ENCODE measurements around the gene STPG3. TPM values are rescaled to one million over a fixed set of nuclear protein-coding genes. Genes with fewer than 3 reads are reported as not detected.
"Not testable (repeated sequence)": the region's sequence is repeated elsewhere in the genome, so short reads cannot be mapped to it uniquely, and the experiment has no call there.

The STPG3 gene
- polyA plus RNA-seq, 1 donor, result 3.4 TPM

GRCh38 chr9:137234758-137235423 is 16.2 kb upstream of the STPG3 start:
- Histone ChIP-seq H3K27ac (ENCODE audit: low read length) (peak overlapping the region; percentile 95), H3K4me3 (ENCODE audit: low read length) (peak overlapping the region; percentile 80), H3K27me3 (ENCODE audit: control insufficient read depth, insufficient read depth, low read length) (no peaks in the 10 kb centered on the region), H3K9me3 (ENCODE audit: control insufficient read depth, low read depth, low read length) (peaks cover 24% of the 10 kb centered on the region), H3K36me3 (ENCODE audit: control insufficient read depth, insufficient read depth, low read length) (peaks cover 18% of the 10 kb centered on the region), H3K4me1 (ENCODE audit: control insufficient read depth, insufficient read depth, low read length) (peaks cover 71% of the 10 kb centered on the region)
- no CpG with 5 or more reads among the region's 18 CpGs for WGBS (ENCODE audit: insufficient coverage, low lambda C conversion rate)
- DNase-seq, result peak in 1 of 2 donors; percentile 28

GRCh38 chr9:137235424-137236237 is 15.5 kb upstream of the STPG3 start:
- H3K4me1 ChIP-seq (ENCODE audit: control insufficient read depth, insufficient read depth, low read length), result peaks cover 63% of the 10 kb centered on the region
- peaks cover 18% of the 10 kb centered on the region for H3K36me3 ChIP-seq (ENCODE audit: control insufficient read depth, insufficient read depth, low read length)
- H3K9me3 ChIP-seq (ENCODE audit: control insufficient read depth, low read depth, low read length), result peaks cover 24% of the 10 kb centered on the region
- peak overlapping the region; percentile 95 for H3K27ac ChIP-seq (ENCODE audit: low read length)
- H3K4me3 ChIP-seq (ENCODE audit: low read length), result peak overlapping the region; percentile 80
- WGBS (ENCODE audit: insufficient coverage, low lambda C conversion rate), result no CpG with 5 or more reads among the region's 35 CpGs
- no peaks in the 10 kb centered on the region for H3K27me3 ChIP-seq (ENCODE audit: control insufficient read depth, insufficient read depth, low read length)
- peak in 1 of 2 donors; percentile 68 for DNase-seq

- Histone ChIP-seq H3K27ac (ENCODE audit: low read length) (peak overlapping the region; percentile 95), H3K4me1 (ENCODE audit: control insufficient read depth, insufficient read depth, low read length) (peaks cover 56% of the 10 kb centered on the region), H3K27me3 (ENCODE audit: control insufficient read depth, insufficient read depth, low read length) (no peaks in the 10 kb centered on the region), H3K4me3 (ENCODE audit: low read length) (peak overlapping the region; percentile 80), H3K9me3 (ENCODE audit: control insufficient read depth, low read depth, low read length) (peaks cover 24% of the 10 kb centered on the region), H3K36me3 (ENCODE audit: control insufficient read depth, insufficient read depth, low read length) (peaks cover 18% of the 10 kb centered on the region)
- peak; percentile 97 to 98 for DNase-seq
- WGBS (ENCODE audit: insufficient coverage, low lambda C conversion rate), result no CpG with 5 or more reads among the region's 31 CpGs
Observed at GRCh38 chr9:137236238-137236935, 14.7 kb upstream of the STPG3 start.

- Histone ChIP-seq H3K4me1 (ENCODE audit: control insufficient read depth, insufficient read depth, low read length) (peaks cover 50% of the 10 kb centered on the region), H3K9me3 (ENCODE audit: control insufficient read depth, low read depth, low read length) (peaks cover 24% of the 10 kb centered on the region), H3K27me3 (ENCODE audit: control insufficient read depth, insufficient read depth, low read length) (no peaks in the 10 kb centered on the region), H3K27ac (ENCODE audit: low read length) (peak overlapping the region; percentile 95), H3K36me3 (ENCODE audit: control insufficient read depth, insufficient read depth, low read length) (peaks cover 15% of the 10 kb centered on the region), H3K4me3 (ENCODE audit: low read length) (peak overlapping the region; percentile 60)
- WGBS (ENCODE audit: insufficient coverage, low lambda C conversion rate), result no CpG with 5 or more reads among the region's 11 CpGs
- no peak for DNase-seq
Observed at GRCh38 chr9:137236936-137237421, 14.1 kb upstream of the STPG3 start.

- peak overlapping the region; percentile 60 for H3K4me3 ChIP-seq (ENCODE audit: low read length)
- WGBS (ENCODE audit: insufficient coverage, low lambda C conversion rate), result no CpG with 5 or more reads among the region's 13 CpGs
- peak overlapping the region; percentile 95 for H3K27ac ChIP-seq (ENCODE audit: low read length)
- peaks cover 16% of the 10 kb centered on the region for H3K36me3 ChIP-seq (ENCODE audit: control insufficient read depth, insufficient read depth, low read length)
- peaks cover 15% of the 10 kb centered on the region for H3K9me3 ChIP-seq (ENCODE audit: control insufficient read depth, low read depth, low read length)
- peaks cover 47% of the 10 kb centered on the region for H3K4me1 ChIP-seq (ENCODE audit: control insufficient read depth, insufficient read depth, low read length)
- peak; percentile 72 to 79 for DNase-seq
- no peaks in the 10 kb centered on the region for H3K27me3 ChIP-seq (ENCODE audit: control insufficient read depth, insufficient read depth, low read length)
Observed at GRCh38 chr9:137237759-137238726, 13.0 kb upstream of the STPG3 start.

GRCh38 chr9:137239541-137240200 is 11.4 kb upstream of the STPG3 start:
- peak overlapping the region; percentile 67 for H3K4me3 ChIP-seq (ENCODE audit: low read length)
- H3K27ac ChIP-seq (ENCODE audit: low read length), result peak overlapping the region; percentile 96
- no CpG with 5 or more reads among the region's 27 CpGs for WGBS (ENCODE audit: insufficient coverage, low lambda C conversion rate)
- peaks cover 61% of the 10 kb centered on the region for H3K4me1 ChIP-seq (ENCODE audit: control insufficient read depth, insufficient read depth, low read length)
- not testable (repeated sequence) for H3K27me3 ChIP-seq (ENCODE audit: control insufficient read depth, insufficient read depth, low read length); DNase-seq; H3K9me3 ChIP-seq (ENCODE audit: control insufficient read depth, low read depth, low read length)
- H3K36me3 ChIP-seq (ENCODE audit: control insufficient read depth, insufficient read depth, low read length), result peaks cover 24% of the 10 kb centered on the region

GRCh38 chr9:137240318-137240840 is 10.7 kb upstream of the STPG3 start:
- peaks cover 60% of the 10 kb centered on the region for H3K4me1 ChIP-seq (ENCODE audit: control insufficient read depth, insufficient read depth, low read length)
- DNase-seq, result peak; percentile 85 to 90
- H3K9me3 ChIP-seq (ENCODE audit: control insufficient read depth, low read depth, low read length), result peaks cover 7% of the 10 kb centered on the region
- no CpG with 5 or more reads among the region's 58 CpGs for WGBS (ENCODE audit: insufficient coverage, low lambda C conversion rate)
- H3K27me3 ChIP-seq (ENCODE audit: control insufficient read depth, insufficient read depth, low read length), result no peaks in the 10 kb centered on the region
- peaks cover 24% of the 10 kb centered on the region for H3K36me3 ChIP-seq (ENCODE audit: control insufficient read depth, insufficient read depth, low read length)
- H3K27ac ChIP-seq (ENCODE audit: low read length), result peak overlapping the region; percentile 96
- peak overlapping the region; percentile 67 for H3K4me3 ChIP-seq (ENCODE audit: low read length)

GRCh38 chr9:137240841-137241489 is 10.1 kb upstream of the STPG3 start, which contains the start of gene TUBB4B:
Gene TUBB4B (plus strand): TSS chr9:137241287. CDS start chr9:137241361, 74 bp downstream.
- H3K9me3 ChIP-seq (ENCODE audit: control insufficient read depth, low read depth, low read length), result peaks cover 2% of the 10 kb centered on the region
- peak; percentile 100 for DNase-seq
- no CpG with 5 or more reads among the region's 67 CpGs for WGBS (ENCODE audit: insufficient coverage, low lambda C conversion rate)
- H3K27ac ChIP-seq (ENCODE audit: low read length), result peak within 1 kb of the TSS; percentile 96
- H3K27me3 ChIP-seq (ENCODE audit: control insufficient read depth, insufficient read depth, low read length), result no peaks in the 10 kb centered on the region
- peak within 1 kb of the TSS; percentile 81 for H3K4me3 ChIP-seq (ENCODE audit: low read length)
- peaks cover 58% of the 10 kb centered on the region for H3K4me1 ChIP-seq (ENCODE audit: control insufficient read depth, insufficient read depth, low read length)
- peaks cover 24% of the 10 kb centered on the region for H3K36me3 ChIP-seq (ENCODE audit: control insufficient read depth, insufficient read depth, low read length)
